IPS DF 19.7 (cell line): Measurements from ENCODE around the gene UNC5A.

Experiments
- DNase-seq: peaks from one replicate; pipeline ENCODE4 v3.0.0-alpha.2; 2013; ENCODE audit warnings: low read depth, low spot score

Gene UNC5A

GRCh38 chr5:176897263-176897662 is 86.9 kb downstream of the UNC5A start:
- DNase-seq: no peak

- no peak for DNase-seq
Observed at GRCh38 chr5:176899296-176899891, 89.0 kb downstream of the UNC5A start, which contains the start of gene HK3. Gene HK3 (minus strand): TSS chr5:176899346. CDS start chr5:176896159, 3,187 bp downstream.

- DNase-seq: no peak
Observed at GRCh38 chr5:176899946-176900779, 89.8 kb downstream of the UNC5A start.

GRCh38 chr5:176900780-176901204 is 90.4 kb downstream of the UNC5A start:
- no peak for DNase-seq

- no peak for DNase-seq
Observed at GRCh38 chr5:176901260-176902101, 91.1 kb downstream of the UNC5A start.

GRCh38 chr5:176902102-176902814 is 91.9 kb downstream of the UNC5A start:
- no peak for DNase-seq

GRCh38 chr5:176902911-176903664 is 92.7 kb downstream of the UNC5A start:
- no peak for DNase-seq

GRCh38 chr5:176904276-176904675 is 93.9 kb downstream of the UNC5A start:
- no peak for DNase-seq

- no peak for DNase-seq
Observed at GRCh38 chr5:176906126-176906525, 95.8 kb downstream of the UNC5A start.

- no peak for DNase-seq
Observed at GRCh38 chr5:176906796-176907195, 96.4 kb downstream of the UNC5A start.

- DNase-seq: no peak
Observed at GRCh38 chr5:176908675-176909368, 98.5 kb downstream of the UNC5A start.

GRCh38 chr5:176912115-176912514 is 101.8 kb downstream of the UNC5A start:
- DNase-seq: no peak

GRCh38 chr5:176915906-176916305 is 105.5 kb downstream of the UNC5A start:
- DNase-seq: no peak

- no peak for DNase-seq
Observed at GRCh38 chr5:176916337-176916736, 106.0 kb downstream of the UNC5A start.

- DNase-seq: no peak
Observed at GRCh38 chr5:176918613-176919012, 108.3 kb downstream of the UNC5A start.

- DNase-seq: no peak
Observed at GRCh38 chr5:176921714-176922113, 111.4 kb downstream of the UNC5A start.

GRCh38 chr5:176922817-176923216 is 112.5 kb downstream of the UNC5A start:
- no peak for DNase-seq

GRCh38 chr5:176927562-176927961 is 117.2 kb downstream of the UNC5A start:
- DNase-seq: no peak

- DNase-seq: no peak
Observed at GRCh38 chr5:176929654-176930053, 119.3 kb downstream of the UNC5A start.
